Kidney tubule cell (primary cell): ENCODE results near the gene FBXO41.

ENCODE experiments used
- DNase-seq: peaks from one replicate; pipeline ENCODE4 v3.0.0-alpha.2; 2018; ENCODE audit warnings: low spot score

The FBXO41 gene

DNA sequence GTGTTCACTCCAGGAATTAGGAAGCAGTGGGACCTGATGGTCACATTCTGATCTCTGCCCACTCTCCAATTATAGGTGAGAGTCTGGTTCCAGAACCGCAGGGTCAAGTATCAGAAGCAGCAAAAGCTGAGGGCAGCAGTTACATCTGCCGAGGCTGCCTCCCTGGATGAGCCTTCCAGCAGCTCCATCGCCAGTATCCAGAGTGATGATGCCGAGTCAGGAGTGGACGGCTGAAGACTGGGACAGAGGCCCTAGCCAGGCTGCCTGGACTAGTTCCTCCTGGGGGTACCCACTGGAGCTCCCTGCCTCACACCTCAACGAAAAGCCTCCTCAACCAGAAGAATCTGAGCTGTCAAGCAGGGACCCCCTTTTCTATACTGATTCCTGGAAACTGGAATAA lies 73.6 kb downstream of the FBXO41 start:
- DNase-seq, result no peak

DNA sequence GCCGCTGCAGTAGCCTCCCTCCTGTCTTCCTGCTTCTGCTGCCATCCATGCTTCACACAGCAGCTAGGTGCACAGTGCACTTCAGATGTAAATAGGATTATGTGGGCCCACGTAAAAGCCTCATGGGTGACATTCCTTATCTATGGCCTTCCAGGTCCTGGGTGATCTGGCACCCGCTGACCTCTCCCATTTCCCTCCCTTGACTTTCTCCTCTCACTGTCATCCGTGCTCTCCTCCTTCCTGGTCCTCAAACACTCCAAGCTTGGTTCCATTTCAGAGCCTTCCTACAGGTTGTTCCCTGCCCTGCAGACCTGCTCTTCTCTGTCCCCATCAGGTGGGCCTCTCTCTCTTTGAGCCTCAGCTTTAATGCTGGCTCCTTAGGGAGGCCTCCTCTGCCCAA lies 74.3 kb downstream of the FBXO41 start:
- no peak for DNase-seq

DNA sequence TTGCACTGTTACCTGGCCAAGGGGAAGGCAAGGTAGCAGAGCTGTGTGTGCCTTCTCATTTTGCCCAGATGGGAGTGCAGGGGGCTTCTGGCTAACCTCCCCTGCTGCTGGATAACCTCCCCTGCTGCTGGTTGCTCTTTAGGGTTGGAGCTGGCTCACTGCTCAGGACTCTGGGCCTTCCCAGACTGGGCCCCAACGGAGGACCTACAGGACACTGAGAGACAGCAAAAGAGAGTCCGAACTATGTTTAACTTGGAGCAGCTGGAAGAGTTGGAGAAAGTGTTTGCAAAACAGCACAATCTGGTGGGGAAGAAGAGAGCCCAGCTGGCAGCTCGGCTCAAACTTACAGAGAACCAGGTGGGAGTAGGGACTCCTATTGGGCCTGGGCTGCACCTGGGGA lies 76.0 kb downstream of the FBXO41 start:
- DNase-seq, result no peak

DNA sequence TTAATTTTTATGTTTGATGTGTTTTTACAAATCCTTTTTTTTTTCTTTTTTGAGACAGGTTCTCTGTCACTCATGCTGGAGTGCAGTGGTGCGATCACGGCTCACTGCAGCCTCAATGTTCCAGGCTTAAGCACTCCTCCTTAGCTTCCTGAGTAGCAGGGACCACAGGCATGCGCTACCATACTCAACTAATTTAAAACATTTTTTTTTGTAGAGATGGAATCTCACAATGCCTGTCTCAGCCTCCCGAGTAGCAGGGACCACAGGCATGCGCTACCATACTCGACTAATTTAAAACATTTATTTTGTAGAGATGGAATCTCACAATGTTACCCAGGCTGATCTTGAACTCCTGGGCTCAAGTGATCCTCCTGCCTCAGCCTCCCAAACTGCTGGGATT lies 78.7 kb downstream of the FBXO41 start:
- no peak for DNase-seq
